Lung (tissue), 12 donors: ENCODE results near the gene FBXO33. TPM values are rescaled to one million over a fixed set of nuclear protein-coding genes. Genes with fewer than 3 reads are reported as not detected.

ENCODE experiments used
- ATAC-seq: fragments of 200-7000 bp; cut with Tn5 transposase; one replicate; pipeline ENCODE4 v1.9.1; 2020; ENCODE audit warnings: moderate number of reproducible peaks; ENCODE audit not compliant: insufficient read depth, low FRiP score
- DNase-seq, 3 donors: peaks; one replicate each; pipeline ENCODE4 v3.0.0-alpha.2; 2013 to 2017
- H3K27ac ChIP-seq, 2 donors: one replicate each; pipeline ENCODE4 v1.5.1; 2013; ENCODE audit warnings: mild to moderate bottlenecking in 2 of 2, moderate library complexity in 2 of 2, control low read depth in 1 of 2, inconsistent platforms in 1 of 2, low read depth in 1 of 2, low read length in 1 of 2
- H3K27me3 ChIP-seq, 3 donors: one replicate each; pipeline ENCODE4 v1.5.1; 2013; ENCODE audit warnings: low read length in 2 of 3; ENCODE audit not compliant: control insufficient read depth in 3 of 3, insufficient read depth in 3 of 3
- H3K36me3 ChIP-seq, 4 donors: one replicate each; pipeline ENCODE4 v1.5.1; 2013; ENCODE audit warnings: low read length in 4 of 4, mild to moderate bottlenecking in 1 of 4, moderate library complexity in 1 of 4; ENCODE audit not compliant: control insufficient read depth in 4 of 4, insufficient read depth in 4 of 4
- H3K4me1 ChIP-seq, 5 donors: one replicate each; pipeline ENCODE4 v1.5.1; 2013; ENCODE audit warnings: low read length in 5 of 5, mild to moderate bottlenecking in 2 of 5, moderate library complexity in 1 of 5; ENCODE audit not compliant: control insufficient read depth in 5 of 5, insufficient read depth in 5 of 5
- H3K4me3 ChIP-seq: one replicate; pipeline ENCODE4 v1.5.1; 2013; ENCODE audit warnings: mild to moderate bottlenecking, control low read depth, moderate library complexity
- H3K9ac ChIP-seq, 2 donors: one replicate each; pipeline ENCODE4 v1.5.1; 2013; ENCODE audit warnings: low read length in 2 of 2, control low read depth in 1 of 2; ENCODE audit not compliant: insufficient read depth in 1 of 2
- H3K9me3 ChIP-seq, 4 donors: one replicate each; pipeline ENCODE4 v1.5.1; 2013; ENCODE audit warnings: low read length in 3 of 4, mild to moderate bottlenecking in 1 of 4, moderate library complexity in 1 of 4; ENCODE audit not compliant: control insufficient read depth in 4 of 4, insufficient read depth in 3 of 4
- CTCF ChIP-seq: IDR thresholded peaks from 2 replicates; pipeline ENCODE4 v1.5.1; 2012; ENCODE audit warnings: mild to moderate bottlenecking; ENCODE audit errors: control extremely low read depth, extremely low read depth
- WGBS, 2 donors: extraction: QIAGEN DNeasy Blood & Tissue Kit; methylation state at CpG; one replicate each; pipeline ENCODE4 v1.1.7; 2013; 5-methylcytosine and 5-hydroxymethylcytosine counted together
- polyA plus RNA-seq, 2 donors: library from polyadenylated mRNA; stranded (reverse); fragments of 200-250 nt; gene quantifications; one replicate each; pipeline ENCODE4 v1.2.1, GENCODE V29; 2013
- total RNA-seq, 2 donors: library from RNA; depleted of rRNA in 1 of 2; stranded (reverse); fragments of >200 nt in 1 of 2; gene quantifications; one replicate each; pipeline ENCODE4 v1.2.1, GENCODE V29; 2014 to 2021
- donor health status: control.
- donor health status: control.
- donor health status: Bipolar disorder and iron deficiency.
- donor health status: healthy.
- donor health status: DM: yes; HTN: yes; CAD: no.

FBXO33 gene
- total and polyA plus RNA-seq, 4 donors: 4.7 to 17.2 (median 9.5) TPM

DNA sequence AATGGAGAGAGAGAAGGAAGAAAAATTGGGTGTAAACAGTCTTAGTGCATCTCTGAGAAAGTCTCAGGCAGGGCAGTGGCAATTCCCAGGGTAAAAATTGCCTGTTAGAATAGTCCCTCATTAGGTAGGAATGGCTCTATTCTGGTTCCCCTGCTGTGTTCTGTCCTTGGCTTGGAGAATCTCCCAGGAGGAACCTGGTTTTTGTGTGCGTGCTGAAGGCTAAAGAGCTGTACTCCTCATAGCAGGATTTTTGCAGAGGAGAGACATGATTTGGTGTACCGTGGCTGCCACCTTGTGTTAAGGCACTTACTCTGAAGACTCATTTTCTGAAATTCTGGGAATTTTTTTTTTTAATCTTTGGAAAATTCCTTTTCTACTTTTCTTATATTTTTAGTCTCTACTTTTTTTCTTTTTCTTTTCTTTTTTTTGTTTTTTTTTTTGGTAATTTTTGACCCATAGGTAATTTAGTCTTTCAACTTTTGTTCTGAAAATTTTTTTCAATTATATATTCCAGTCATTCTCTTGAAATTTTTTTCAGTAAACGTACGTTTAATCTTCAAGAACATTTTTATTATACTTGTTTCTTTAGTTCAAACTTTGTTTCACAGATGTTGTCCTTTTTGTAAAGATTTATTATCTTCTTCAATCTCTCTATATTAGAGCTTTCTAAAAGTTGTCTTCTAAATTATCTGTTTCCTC, 63.8 kb downstream of the FBXO33 start:
- Histone ChIP-seq H3K9ac (peak overlapping the region in 1 of 2 donors; percentile 11), H3K27me3 (no peaks in the 10 kb centered on the region), H3K36me3 (peaks cover 0 to 9% (median 1%) of the 10 kb centered on the region in 4 donors), H3K4me1 (peaks cover 0 to 4% (median 0%) of the 10 kb centered on the region in 5 donors), H3K9me3 (peaks cover 0 to 3% (median 1%) of the 10 kb centered on the region in 4 donors), H3K4me3 (no peak overlapping the region), H3K27ac (no peak overlapping the region)
- WGBS, 2 donors: 65 to 73% methylated on average over 4 of the region's 4 CpGs
- TF ChIP-seq CTCF: no peak
- peak; percentile 76 to 85 (median 78) for DNase-seq
- no peak for ATAC-seq

DNA sequence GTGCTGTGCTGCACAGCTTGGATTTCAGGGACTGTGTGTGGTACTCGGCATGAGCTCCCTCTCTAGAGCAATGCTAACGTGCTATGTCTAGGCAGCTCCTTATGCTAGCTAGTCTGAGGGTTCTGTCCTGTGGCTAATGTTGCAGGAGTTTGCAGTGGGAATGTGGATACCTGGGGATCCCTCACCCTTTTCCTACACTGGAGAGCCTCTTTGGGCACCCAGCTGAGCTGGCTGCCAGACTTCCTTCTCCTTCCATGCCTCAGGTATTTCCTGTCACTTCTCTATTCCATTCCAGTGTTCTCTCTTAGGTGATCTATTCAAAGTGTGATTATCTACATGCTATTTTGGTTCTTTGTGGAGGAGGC, 64.9 kb downstream of the FBXO33 start:
- TF ChIP-seq CTCF: no peak
- Histone ChIP-seq H3K27me3 (no peaks in the 10 kb centered on the region), H3K9me3 (peaks cover 0 to 3% (median 1%) of the 10 kb centered on the region in 4 donors), H3K4me1 (peaks cover 0 to 4% (median 0%) of the 10 kb centered on the region in 5 donors), H3K9ac (no peak overlapping the region), H3K36me3 (peaks cover 0 to 9% (median 1%) of the 10 kb centered on the region in 4 donors), H3K27ac (no peak overlapping the region), H3K4me3 (no peak overlapping the region)
- WGBS, 2 donors: 92 to 96% methylated on average over 2 of the region's 2 CpGs
- ATAC-seq (no peak), DNase-seq (no peak)

GRCh38 chr14:39366460-39367386, 65.5 kb downstream of the FBXO33 start:
- H3K9me3 ChIP-seq: peaks cover 0 to 3% (median 1%) of the 10 kb centered on the region in 4 donors
- TF ChIP-seq CTCF: no peak
- H3K9ac ChIP-seq: no peak overlapping the region
- ATAC-seq: no peak
- no peak overlapping the region for H3K27ac ChIP-seq
- H3K36me3 ChIP-seq: peaks cover 0 to 9% (median 1%) of the 10 kb centered on the region in 4 donors
- no peak for DNase-seq
- H3K27me3 ChIP-seq: no peaks in the 10 kb centered on the region
- 95 to 96% methylated on average over 10 of the region's 10 CpGs for WGBS, 2 donors
- H3K4me1 ChIP-seq: peaks cover 0 to 4% (median 0%) of the 10 kb centered on the region in 5 donors
- no peak overlapping the region for H3K4me3 ChIP-seq
